Dendritic cell treated with granulocyte-macrophage colony-stimulating factor and Interleukin-4, amounts not matched to agents 40 ng/mL and 50 ng/mL, for 4 days (primary cell): Measurements from ENCODE around the gene RHOT2.
A peak's percentile ranks its signal among the peaks of the same experiment; 100 is the strongest.

ENCODE experiments used
- H3K27ac Mint-ChIP-seq: one replicate; pipeline ENCODE4 v1.8.0; 2022; ENCODE audit warnings: mild to moderate bottlenecking, mixed read lengths
- H3K27me3 Mint-ChIP-seq: one replicate; pipeline ENCODE4 v1.8.0; 2022; ENCODE audit warnings: mild to moderate bottlenecking, mixed read lengths
- H3K36me3 Mint-ChIP-seq: one replicate; pipeline ENCODE4 v1.8.0; 2022; ENCODE audit warnings: low read depth, mixed read lengths
- H3K4me1 Mint-ChIP-seq: one replicate; pipeline ENCODE4 v1.8.0; 2022; ENCODE audit warnings: low read depth, mixed read lengths
- H3K4me3 Mint-ChIP-seq: one replicate; pipeline ENCODE4 v1.8.0; 2022; ENCODE audit warnings: mild to moderate bottlenecking, moderate library complexity, mixed read lengths
- H3K9me3 Mint-ChIP-seq: one replicate; pipeline ENCODE4 v1.8.0; 2022; ENCODE audit warnings: mixed read lengths
- intact Hi-C: fragments of 100-400 bp; cut with micrococcal nuclease; formaldehyde crosslinking; loops from one replicate; pipeline ENCODE4 v1.15.0; 2022

Gene RHOT2

GRCh38 chr16:629185-629832, 38.6 kb upstream of the RHOT2 start:
- intact Hi-C loops: no loop called here
- H3K27ac Mint-ChIP-seq: no peak overlapping the region

GRCh38 chr16:629833-630248, 38.1 kb upstream of the RHOT2 start:
- peak overlapping the region; percentile 12 for H3K27ac Mint-ChIP-seq
- intact Hi-C loops: no loop called here
- peaks cover 11% of the 10 kb centered on the region for H3K4me1 Mint-ChIP-seq
- H3K4me3 Mint-ChIP-seq: no peak overlapping the region
- H3K27me3 Mint-ChIP-seq: peaks cover 8% of the 10 kb centered on the region
- peaks cover 71% of the 10 kb centered on the region for H3K36me3 Mint-ChIP-seq
- H3K9me3 Mint-ChIP-seq: no peaks in the 10 kb centered on the region

More at GRCh38 chr16:629185-629832, 38.6 kb upstream of the RHOT2 start:
- H3K27me3 Mint-ChIP-seq: peaks cover 8% of the 10 kb centered on the region
- peaks cover 66% of the 10 kb centered on the region for H3K36me3 Mint-ChIP-seq
- H3K9me3 Mint-ChIP-seq: no peaks in the 10 kb centered on the region
- H3K4me1 Mint-ChIP-seq: peaks cover 6% of the 10 kb centered on the region
- no peak overlapping the region for H3K4me3 Mint-ChIP-seq

GRCh38 chr16:630249-630814, 37.6 kb upstream of the RHOT2 start:
- Mint-ChIP-seq H3K27ac (peak overlapping the region; percentile 12), H3K9me3 (no peaks in the 10 kb centered on the region), H3K4me3 (no peak overlapping the region), H3K36me3 (peaks cover 69% of the 10 kb centered on the region), H3K4me1 (peaks cover 14% of the 10 kb centered on the region), H3K27me3 (peaks cover 8% of the 10 kb centered on the region)
- intact Hi-C loops: no loop called here

GRCh38 chr16:630815-631405, 37.0 kb upstream of the RHOT2 start, which contains the start of gene WFIKKN1:
WFIKKN1 (plus strand) TSS chr16:630985; CDS start chr16:631254, 269 bp downstream.
- Mint-ChIP-seq H3K4me3 (no peak within 1 kb of the TSS), H3K27ac (peak within 1 kb of the TSS; percentile 12)
- intact Hi-C loops: no loop called here

GRCh38 chr16:631808-632358, 36.0 kb upstream of the RHOT2 start:
- no peak overlapping the region for H3K4me3 Mint-ChIP-seq
- no peaks in the 10 kb centered on the region for H3K9me3 Mint-ChIP-seq
- H3K27me3 Mint-ChIP-seq: peaks cover 8% of the 10 kb centered on the region
- H3K27ac Mint-ChIP-seq: no peak overlapping the region
- intact Hi-C loops: no loop called here
- H3K36me3 Mint-ChIP-seq: peaks cover 61% of the 10 kb centered on the region
- H3K4me1 Mint-ChIP-seq: peaks cover 14% of the 10 kb centered on the region

More at GRCh38 chr16:630815-631405, 37.0 kb upstream of the RHOT2 start, which contains the start of gene WFIKKN1:
- no peaks in the 10 kb centered on the region for H3K9me3 Mint-ChIP-seq
- peaks cover 63% of the 10 kb centered on the region for H3K36me3 Mint-ChIP-seq
- peaks cover 14% of the 10 kb centered on the region for H3K4me1 Mint-ChIP-seq
- peaks cover 8% of the 10 kb centered on the region for H3K27me3 Mint-ChIP-seq

GRCh38 chr16:632486-633335, 35.2 kb upstream of the RHOT2 start:
- Mint-ChIP-seq H3K36me3 (peaks cover 54% of the 10 kb centered on the region), H3K4me3 (no peak overlapping the region), H3K4me1 (peaks cover 19% of the 10 kb centered on the region), H3K9me3 (no peaks in the 10 kb centered on the region), H3K27me3 (peaks cover 9% of the 10 kb centered on the region), H3K27ac (no peak overlapping the region)
- intact Hi-C loops: no loop called here

GRCh38 chr16:633336-634050, 34.4 kb upstream of the RHOT2 start:
- H3K27me3 Mint-ChIP-seq: peaks cover 11% of the 10 kb centered on the region
- peaks cover 46% of the 10 kb centered on the region for H3K36me3 Mint-ChIP-seq
- H3K27ac Mint-ChIP-seq: no peak overlapping the region
- peaks cover 26% of the 10 kb centered on the region for H3K4me1 Mint-ChIP-seq
- H3K4me3 Mint-ChIP-seq: no peak overlapping the region
- intact Hi-C loops: no loop called here
- H3K9me3 Mint-ChIP-seq: no peaks in the 10 kb centered on the region

- Mint-ChIP-seq H3K4me1 (peaks cover 26% of the 10 kb centered on the region), H3K27ac (no peak overlapping the region), H3K9me3 (no peaks in the 10 kb centered on the region), H3K4me3 (peak overlapping the region; percentile 40), H3K36me3 (peaks cover 39% of the 10 kb centered on the region), H3K27me3 (peaks cover 11% of the 10 kb centered on the region)
- intact Hi-C loops: no loop called here
These were observed 33.8 kb upstream of the RHOT2 start for GRCh38 chr16:634051-634670.

GRCh38 chr16:634996-635395, 32.9 kb upstream of the RHOT2 start:
- Mint-ChIP-seq H3K27ac (no peak overlapping the region), H3K9me3 (no peaks in the 10 kb centered on the region), H3K4me3 (peak overlapping the region; percentile 70), H3K27me3 (peaks cover 11% of the 10 kb centered on the region), H3K4me1 (peaks cover 26% of the 10 kb centered on the region), H3K36me3 (peaks cover 34% of the 10 kb centered on the region)
- intact Hi-C loops: no loop called here

- H3K4me1 Mint-ChIP-seq: peaks cover 32% of the 10 kb centered on the region
- peaks cover 11% of the 10 kb centered on the region for H3K27me3 Mint-ChIP-seq
- intact Hi-C loops: loop anchor here (1.0 kb wide), 1 partner anchor 46 kb away; no protein-coding TSS in a partner anchor
- no peaks in the 10 kb centered on the region for H3K9me3 Mint-ChIP-seq
- peak overlapping the region; percentile 97 for H3K4me3 Mint-ChIP-seq
- peaks cover 34% of the 10 kb centered on the region for H3K36me3 Mint-ChIP-seq
- H3K27ac Mint-ChIP-seq: peak overlapping the region; percentile 94
These were observed 32.2 kb upstream of the RHOT2 start for GRCh38 chr16:635573-636205.

GRCh38 chr16:636206-637080, 31.5 kb upstream of the RHOT2 start, which contains the start of gene METTL26:
METTL26 (minus strand) TSS chr16:636305; CDS start chr16:636290, 15 bp downstream.
- Mint-ChIP-seq H3K27ac (peak within 1 kb of the TSS; percentile 94), H3K9me3 (no peaks in the 10 kb centered on the region), H3K27me3 (peaks cover 7% of the 10 kb centered on the region), H3K4me3 (peak within 1 kb of the TSS; percentile 97), H3K36me3 (peaks cover 34% of the 10 kb centered on the region), H3K4me1 (peaks cover 30% of the 10 kb centered on the region)
- intact Hi-C loops: loop anchor here (1.0 kb wide), 2 partner anchors 24 to 47 kb away; no protein-coding TSS in a partner anchor
